HEK293 (cell line): ENCODE data around the gene BCL11A.

ENCODE experiments used
- CTCF ChIA-PET: fragments of 350-600 bp; formaldehyde crosslinking; extraction: SDS; loops from one replicate; lab custom pipeline; 2021; ENCODE audit warnings: antibody characterized with exemption; lab: Yijun Ruan, JAX
- POLR2A ChIA-PET: fragments of 300-600 bp; formaldehyde crosslinking; extraction: SDS; loops from one replicate; lab custom pipeline; 2020; ENCODE audit warnings: antibody characterized with exemption, inconsistent platforms; lab: Yijun Ruan, JAX
- H3K27ac ChIP-seq: fragments of 200-500 bp; sonication (Bioruptor generic); 2 replicates; pipeline ENCODE4 v1.5.1; 2014; ENCODE audit warnings: low read depth, low read length, control low read depth, inconsistent platforms; ENCODE audit errors: extremely low read depth
- H3K36me3 ChIP-seq, 2 experiments: fragments of 200-500 bp in 1 of 2; sonication (Bioruptor generic) in 1 of 2; 1 replicate in 1 of 2; 2 replicates in 1 of 2; pipeline ENCODE4 v1.5.1; 2014 to 2017; ENCODE audit warnings: inconsistent platforms in 2 of 2, low read length in 2 of 2; ENCODE audit not compliant: control insufficient read depth in 2 of 2, insufficient read depth in 1 of 2
- H3K4me1 ChIP-seq: fragments of 200-500 bp; sonication (Bioruptor generic); 2 replicates; pipeline ENCODE4 v1.5.1; 2014; ENCODE audit warnings: mild to moderate bottlenecking, low read length, inconsistent platforms; ENCODE audit not compliant: control insufficient read depth, insufficient read depth
- H3K4me3 ChIP-seq: 2 replicates; pipeline ENCODE4 v1.5.1; 2011; ENCODE audit warnings: low read depth, mild to moderate bottlenecking, control low read depth, low read length, moderate library complexity
- H3K9me3 ChIP-seq: fragments of 200-500 bp; sonication (Bioruptor generic); 2 replicates; pipeline ENCODE4 v1.5.1; 2014; ENCODE audit warnings: low read depth, low read length, inconsistent platforms; ENCODE audit not compliant: control insufficient read depth, insufficient read depth
- KLF1 ChIP-seq: fragments of 450-650 bp; formaldehyde crosslinking; IDR thresholded peaks from 2 replicates; pipeline ENCODE4 v1.5.1; 2016; ENCODE audit warnings: missing biosample characterization, missing genetic modification characterization
- KLF10 ChIP-seq: fragments of 450-650 bp; IDR thresholded peaks from 2 replicates; pipeline ENCODE4 v1.5.1; 2018; ENCODE audit warnings: missing biosample characterization, mild to moderate bottlenecking, missing genetic modification characterization
- OSR2 ChIP-seq: fragments of 450-650 bp; formaldehyde crosslinking; IDR thresholded peaks from 2 replicates; pipeline ENCODE4 v1.5.1; 2016; ENCODE audit warnings: missing biosample characterization, missing genetic modification characterization
- SP7 ChIP-seq: fragments of 450-650 bp; formaldehyde crosslinking; IDR thresholded peaks from 2 replicates; pipeline ENCODE4 v1.5.1; 2016; ENCODE audit warnings: missing biosample characterization, missing genetic modification characterization
- ZNF2 ChIP-seq: fragments of 450-650 bp; formaldehyde crosslinking; IDR thresholded peaks from 2 replicates; pipeline ENCODE4 v1.5.1; 2016; ENCODE audit warnings: missing biosample characterization, missing genetic modification characterization
- ZNF223 ChIP-seq: fragments of 450-650 bp; formaldehyde crosslinking; IDR thresholded peaks from 2 replicates; pipeline ENCODE4 v1.5.1; 2016; ENCODE audit warnings: missing biosample characterization, missing genetic modification characterization
- ZNF248 ChIP-seq: fragments of 450-650 bp; formaldehyde crosslinking; IDR thresholded peaks from 2 replicates; pipeline ENCODE4 v1.5.1; 2017; ENCODE audit warnings: missing biosample characterization, missing genetic modification characterization
- ZNF280D ChIP-seq: fragments of 450-650 bp; formaldehyde crosslinking; IDR thresholded peaks from 2 replicates; pipeline ENCODE4 v1.5.1; 2016; ENCODE audit warnings: missing biosample characterization, missing genetic modification characterization
- ZNF391 ChIP-seq: fragments of 450-650 bp; formaldehyde crosslinking; IDR thresholded peaks from 2 replicates; pipeline ENCODE4 v1.5.1; 2016; ENCODE audit warnings: low read depth, missing biosample characterization, missing genetic modification characterization, borderline replicate concordance
- ZNF404 ChIP-seq: fragments of 450-650 bp; formaldehyde crosslinking; IDR thresholded peaks from 2 replicates; pipeline ENCODE4 v1.5.1; 2017; ENCODE audit warnings: missing biosample characterization, missing genetic modification characterization
- ZNF426 ChIP-seq: fragments of 450-650 bp; formaldehyde crosslinking; IDR thresholded peaks from 2 replicates; pipeline ENCODE4 v1.5.1; 2017; ENCODE audit warnings: missing biosample characterization, missing genetic modification characterization, mild to moderate bottlenecking, inconsistent platforms, moderate library complexity
- ZNF558 ChIP-seq: fragments of 450-650 bp; formaldehyde crosslinking; IDR thresholded peaks from 2 replicates; pipeline ENCODE4 v1.5.1; 2016; ENCODE audit warnings: missing biosample characterization, missing genetic modification characterization
- ZNF585B ChIP-seq: fragments of 450-650 bp; formaldehyde crosslinking; IDR thresholded peaks from 2 replicates; pipeline ENCODE4 v1.5.1; 2016; ENCODE audit warnings: missing biosample characterization, missing genetic modification characterization
- ZNF670 ChIP-seq: fragments of 450-650 bp; formaldehyde crosslinking; IDR thresholded peaks from 2 replicates; pipeline ENCODE4 v1.5.1; 2016; ENCODE audit warnings: missing biosample characterization, missing genetic modification characterization, low read depth
- TF ChIP-seq, protein P1 (sequence below): fragments of 450-650 bp; formaldehyde crosslinking; IDR thresholded peaks from 2 replicates; pipeline ENCODE4 v1.5.1; 2016; ENCODE audit warnings: missing biosample characterization, missing genetic modification characterization
- TF ChIP-seq, protein P2 (sequence below): fragments of 450-650 bp; formaldehyde crosslinking; IDR thresholded peaks from 2 replicates; pipeline ENCODE4 v1.5.1; 2017; ENCODE audit warnings: missing biosample characterization, missing genetic modification characterization
- TF ChIP-seq, protein P3 (sequence below): fragments of 450-650 bp; formaldehyde crosslinking; IDR thresholded peaks from 2 replicates; pipeline ENCODE4 v1.5.1; 2016; ENCODE audit warnings: missing biosample characterization, missing genetic modification characterization
- TF ChIP-seq, protein P4 (sequence below): fragments of 450-650 bp; formaldehyde crosslinking; IDR thresholded peaks from 2 replicates; pipeline ENCODE4 v1.5.1; 2016; ENCODE audit warnings: missing biosample characterization, missing genetic modification characterization

The BCL11A gene

GRCh38 chr2:60495041-60495625 is 58.3 kb downstream of the BCL11A start:
- Histone ChIP-seq H3K4me1 (no peaks in the 10 kb centered on the region), H3K27ac (no peak overlapping the region), H3K36me3 (peaks cover 0 to 7% of the 10 kb centered on the region in 2 experiments; a peak in 1 of 3 replicates), H3K9me3 (no peaks in the 10 kb centered on the region), H3K4me3 (no peak overlapping the region)
- TF ChIP-seq KLF10 (no peak), ZNF223 (no peak), KLF1 (tag by site-specific recombination) (no peak), ZNF558 (tag by site-specific recombination) (no peak), ZNF426 (no peak), ZNF248 (tag by site-specific recombination) (no peak), ZNF391 (tag by site-specific recombination) (no peak), ZNF404 (tag by site-specific recombination) (no peak), ZNF2 (tag by site-specific recombination) (no peak), ZNF280D (no peak), OSR2 (tag by site-specific recombination) (no peak), SP7 (tag by site-specific recombination) (no peak), ZNF670 (no peak), ZNF585B (tag by site-specific recombination) (no peak)
- TF ChIP-seq, protein P1, sequence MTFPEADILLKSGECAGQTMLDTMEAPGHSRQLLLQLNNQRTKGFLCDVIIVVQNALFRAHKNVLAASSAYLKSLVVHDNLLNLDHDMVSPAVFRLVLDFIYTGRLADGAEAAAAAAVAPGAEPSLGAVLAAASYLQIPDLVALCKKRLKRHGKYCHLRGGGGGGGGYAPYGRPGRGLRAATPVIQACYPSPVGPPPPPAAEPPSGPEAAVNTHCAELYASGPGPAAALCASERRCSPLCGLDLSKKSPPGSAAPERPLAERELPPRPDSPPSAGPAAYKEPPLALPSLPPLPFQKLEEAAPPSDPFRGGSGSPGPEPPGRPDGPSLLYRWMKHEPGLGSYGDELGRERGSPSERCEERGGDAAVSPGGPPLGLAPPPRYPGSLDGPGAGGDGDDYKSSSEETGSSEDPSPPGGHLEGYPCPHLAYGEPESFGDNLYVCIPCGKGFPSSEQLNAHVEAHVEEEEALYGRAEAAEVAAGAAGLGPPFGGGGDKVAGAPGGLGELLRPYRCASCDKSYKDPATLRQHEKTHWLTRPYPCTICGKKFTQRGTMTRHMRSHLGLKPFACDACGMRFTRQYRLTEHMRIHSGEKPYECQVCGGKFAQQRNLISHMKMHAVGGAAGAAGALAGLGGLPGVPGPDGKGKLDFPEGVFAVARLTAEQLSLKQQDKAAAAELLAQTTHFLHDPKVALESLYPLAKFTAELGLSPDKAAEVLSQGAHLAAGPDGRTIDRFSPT (tag by site-specific recombination), result no peak
- TF ChIP-seq, protein P2, sequence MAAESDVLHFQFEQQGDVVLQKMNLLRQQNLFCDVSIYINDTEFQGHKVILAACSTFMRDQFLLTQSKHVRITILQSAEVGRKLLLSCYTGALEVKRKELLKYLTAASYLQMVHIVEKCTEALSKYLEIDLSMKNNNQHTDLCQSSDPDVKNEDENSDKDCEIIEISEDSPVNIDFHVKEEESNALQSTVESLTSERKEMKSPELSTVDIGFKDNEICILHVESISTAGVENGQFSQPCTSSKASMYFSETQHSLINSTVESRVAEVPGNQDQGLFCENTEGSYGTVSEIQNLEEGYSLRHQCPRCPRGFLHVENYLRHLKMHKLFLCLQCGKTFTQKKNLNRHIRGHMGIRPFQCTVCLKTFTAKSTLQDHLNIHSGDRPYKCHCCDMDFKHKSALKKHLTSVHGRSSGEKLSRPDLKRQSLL, result no peak
- TF ChIP-seq, protein P3, sequence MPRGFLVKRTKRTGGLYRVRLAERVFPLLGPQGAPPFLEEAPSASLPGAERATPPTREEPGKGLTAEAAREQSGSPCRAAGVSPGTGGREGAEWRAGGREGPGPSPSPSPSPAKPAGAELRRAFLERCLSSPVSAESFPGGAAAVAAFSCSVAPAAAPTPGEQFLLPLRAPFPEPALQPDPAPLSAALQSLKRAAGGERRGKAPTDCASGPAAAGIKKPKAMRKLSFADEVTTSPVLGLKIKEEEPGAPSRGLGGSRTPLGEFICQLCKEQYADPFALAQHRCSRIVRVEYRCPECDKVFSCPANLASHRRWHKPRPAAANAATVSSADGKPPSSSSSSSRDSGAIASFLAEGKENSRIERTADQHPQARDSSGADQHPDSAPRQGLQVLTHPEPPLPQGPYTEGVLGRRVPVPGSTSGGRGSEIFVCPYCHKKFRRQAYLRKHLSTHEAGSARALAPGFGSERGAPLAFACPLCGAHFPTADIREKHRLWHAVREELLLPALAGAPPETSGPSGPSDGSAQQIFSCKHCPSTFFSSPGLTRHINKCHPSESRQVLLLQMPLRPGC (tag by site-specific recombination), result no peak
- TF ChIP-seq, protein P4, sequence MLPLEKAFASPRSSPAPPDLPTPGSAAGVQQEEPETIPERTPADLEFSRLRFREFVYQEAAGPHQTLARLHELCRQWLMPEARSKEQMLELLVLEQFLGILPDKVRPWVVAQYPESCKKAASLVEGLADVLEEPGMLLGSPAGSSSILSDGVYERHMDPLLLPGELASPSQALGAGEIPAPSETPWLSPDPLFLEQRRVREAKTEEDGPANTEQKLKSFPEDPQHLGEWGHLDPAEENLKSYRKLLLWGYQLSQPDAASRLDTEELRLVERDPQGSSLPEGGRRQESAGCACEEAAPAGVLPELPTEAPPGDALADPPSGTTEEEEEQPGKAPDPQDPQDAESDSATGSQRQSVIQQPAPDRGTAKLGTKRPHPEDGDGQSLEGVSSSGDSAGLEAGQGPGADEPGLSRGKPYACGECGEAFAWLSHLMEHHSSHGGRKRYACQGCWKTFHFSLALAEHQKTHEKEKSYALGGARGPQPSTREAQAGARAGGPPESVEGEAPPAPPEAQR (tag by site-specific recombination), result no peak
- CTCF ChIA-PET, result interaction anchor here (0.6 to 1.0 kb wide), 3 partner anchors 23 to 66 kb away, joined by 3 to 6 read pairs (median 4); no protein-coding TSS in a partner anchor
- POLR2A ChIA-PET, result no interaction called here
